GM19239 (cell line): ENCODE measurements around the gene ADAMTS15.

Experiments
- DNase-seq: peaks from one replicate; pipeline ENCODE4 v3.0.0; 2011; ENCODE audit warnings: low spot score; ENCODE audit not compliant: insufficient read length
- FAIRE-seq: peaks from 2 replicates; lab custom pipeline; 2011; peaks lifted over from hg19 to GRCh38; lab: Jason Lieb, UNC

Gene ADAMTS15

GRCh38 chr11:130508913-130509312 lies 60.5 kb downstream of the ADAMTS15 start:
- no peak for DNase-seq
- FAIRE-seq, result no peak

DNA sequence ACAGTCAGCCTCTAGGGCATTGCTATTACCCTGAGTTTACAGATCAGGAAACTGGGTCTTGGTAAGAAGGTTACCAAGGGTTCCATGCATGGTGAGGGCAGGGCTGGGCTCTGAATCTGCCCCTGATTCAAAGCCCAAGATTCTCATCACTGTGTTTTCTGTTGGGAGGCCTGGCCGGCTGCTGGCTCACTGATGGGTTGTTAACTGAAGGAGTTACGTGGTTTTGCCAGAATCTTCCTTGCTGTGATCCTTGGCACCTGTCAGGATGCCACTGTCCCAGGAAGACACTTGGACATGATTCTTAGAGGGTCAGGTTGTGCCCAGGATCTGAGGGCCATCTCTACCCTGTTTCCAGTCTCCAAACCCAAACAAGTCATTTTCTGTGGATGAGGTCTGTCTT lies 61.5 kb downstream of the ADAMTS15 start:
- DNase-seq (no peak), FAIRE-seq (no peak)

DNA sequence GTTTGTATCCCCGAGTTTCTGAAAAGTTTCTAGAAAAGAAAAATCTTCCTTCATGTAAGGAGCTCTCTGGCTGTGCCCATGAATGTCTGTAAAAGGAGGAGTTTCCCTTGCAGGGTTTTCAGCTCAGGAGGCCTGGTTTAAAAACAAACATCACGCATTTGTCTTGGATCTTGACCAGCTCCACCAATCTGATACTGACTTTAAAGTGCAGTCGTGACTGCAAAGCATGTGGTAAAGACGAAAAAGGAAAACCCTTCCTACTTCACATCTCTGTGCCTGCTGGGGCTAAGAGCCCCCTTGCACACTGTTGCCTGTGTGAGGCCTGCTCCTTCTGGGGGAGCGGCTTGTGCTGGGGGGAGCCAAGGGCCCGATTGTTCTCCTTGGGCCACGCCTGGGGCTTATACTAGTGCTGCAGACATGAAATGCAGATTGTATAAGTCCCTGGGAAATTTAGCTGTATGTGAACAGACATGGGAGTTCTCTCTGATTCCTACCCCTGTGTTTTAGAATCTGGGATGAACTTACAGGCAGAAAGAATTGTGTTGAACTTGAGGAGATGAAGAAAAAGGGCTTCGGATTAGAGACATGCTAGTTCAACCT lies 62.1 kb downstream of the ADAMTS15 start:
- FAIRE-seq (no peak), DNase-seq (no peak)

DNA sequence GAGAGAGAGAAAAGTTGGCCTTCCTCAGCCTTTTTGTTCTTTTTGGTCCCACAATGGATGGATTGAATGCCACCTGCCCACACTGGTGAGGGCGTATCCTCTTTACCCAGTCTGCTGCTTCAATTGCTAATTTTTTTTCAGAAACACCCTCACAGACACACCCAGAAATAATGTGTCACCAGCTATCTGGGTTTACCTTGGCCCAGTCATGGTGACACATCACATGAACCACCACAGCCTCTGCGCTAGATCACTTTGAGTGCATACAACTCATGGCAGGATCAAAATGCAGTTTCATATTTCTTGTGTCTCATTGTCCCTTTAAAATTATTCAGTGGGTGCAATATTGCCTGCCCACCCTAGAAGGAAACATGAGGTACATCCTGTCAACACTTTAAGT lies 63.3 kb downstream of the ADAMTS15 start:
- DNase-seq (no peak), FAIRE-seq (no peak)

DNA sequence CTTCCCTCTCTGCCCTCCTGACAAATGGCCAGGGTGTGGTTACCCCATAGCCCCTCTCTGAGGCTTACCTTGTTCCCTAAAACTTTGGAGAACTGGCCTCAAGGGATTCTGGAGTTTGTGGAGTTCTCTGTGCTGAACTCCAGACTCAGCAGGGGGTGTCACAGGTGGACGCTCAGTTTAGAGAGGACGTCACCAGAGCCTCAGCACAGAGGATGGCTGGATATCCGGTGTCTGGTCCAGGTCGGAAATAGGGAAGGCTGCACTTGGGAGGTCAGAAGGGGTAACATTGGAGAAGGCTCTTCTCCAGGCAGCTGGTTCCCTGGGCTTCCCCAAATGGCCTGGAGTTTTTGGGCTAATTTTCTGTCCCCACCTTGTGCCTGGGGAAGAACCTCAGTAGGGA lies 64.2 kb downstream of the ADAMTS15 start:
- FAIRE-seq, result no peak
- DNase-seq, result no peak

DNA sequence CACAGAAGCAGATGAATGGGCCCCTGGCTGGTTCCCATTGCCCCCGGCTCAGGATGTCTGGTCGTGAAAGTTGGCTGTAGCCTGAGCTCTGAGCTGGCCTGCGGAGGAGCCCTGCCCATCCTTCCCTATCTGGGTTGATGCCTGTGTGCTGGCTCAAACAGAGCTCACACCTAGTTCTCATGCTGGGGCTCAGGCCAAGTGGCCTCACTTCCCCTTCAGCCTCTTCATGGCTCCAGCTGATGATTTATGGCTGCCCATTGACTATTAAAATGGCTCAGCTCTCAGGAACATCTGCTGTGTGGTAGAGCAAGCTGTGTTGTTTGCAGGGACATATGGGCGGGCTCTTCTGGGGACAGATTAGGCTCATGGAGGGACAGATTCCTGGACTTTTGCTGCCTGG lies 64.7 kb downstream of the ADAMTS15 start:
- FAIRE-seq (no peak), DNase-seq (no peak)

GRCh38 chr11:130514316-130514715 lies 65.9 kb downstream of the ADAMTS15 start:
- DNase-seq (no peak), FAIRE-seq (no peak)

DNA sequence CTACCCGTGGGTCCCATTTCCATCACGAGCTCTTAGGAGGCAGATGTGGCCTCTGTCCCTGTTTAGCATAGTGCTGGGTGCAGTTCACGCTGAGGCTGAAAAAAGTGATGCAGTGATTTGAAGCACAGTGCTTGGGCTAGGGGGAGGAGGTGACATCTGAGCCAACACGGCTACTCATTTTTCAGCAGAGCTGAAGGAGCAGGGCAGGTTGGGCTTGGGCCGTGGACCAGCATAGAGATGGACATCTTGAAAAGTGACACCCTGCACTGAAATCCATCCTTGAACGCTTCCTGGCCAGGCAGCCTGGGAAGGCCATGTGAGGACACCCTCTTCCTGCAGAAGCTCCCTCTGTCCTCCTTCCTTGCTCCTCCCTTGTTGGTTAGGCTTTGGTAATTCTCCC lies 66.4 kb downstream of the ADAMTS15 start:
- no peak for FAIRE-seq
- no peak for DNase-seq

DNA sequence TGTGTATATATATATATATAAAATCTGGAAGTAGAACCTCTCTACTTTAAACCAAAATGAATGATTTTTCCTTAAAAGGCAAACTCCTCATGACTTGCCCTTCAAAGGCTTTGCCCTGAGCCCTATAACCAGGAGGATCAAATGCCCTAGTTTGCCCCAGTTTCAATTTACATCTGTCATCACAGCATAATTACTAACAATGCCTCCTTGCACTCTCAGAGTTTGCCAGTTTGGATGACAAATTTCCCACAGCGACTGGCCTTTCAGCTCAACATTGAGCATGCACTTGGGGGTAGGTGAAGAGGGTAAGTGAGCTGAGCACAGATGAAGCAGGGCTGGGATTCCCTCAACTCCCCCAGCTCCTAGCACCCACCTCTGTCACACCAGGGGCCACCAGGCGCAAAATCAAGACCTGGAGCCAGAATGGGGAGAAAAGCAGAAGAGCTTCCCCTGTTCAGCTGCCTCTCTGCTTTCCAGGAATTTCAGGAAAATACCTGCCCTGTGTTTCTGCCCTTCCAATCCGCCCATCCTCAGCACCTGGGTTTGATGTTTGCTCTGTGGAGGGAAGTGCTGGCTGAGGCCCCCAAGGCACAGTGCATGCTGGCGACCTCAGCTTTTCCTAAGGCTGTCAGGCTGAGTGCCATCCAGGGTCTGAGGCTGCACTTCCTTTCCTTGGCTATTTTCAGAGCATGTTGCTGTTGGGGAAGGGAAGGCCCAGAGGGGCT lies 67.5 kb downstream of the ADAMTS15 start:
- no peak for FAIRE-seq

DNA sequence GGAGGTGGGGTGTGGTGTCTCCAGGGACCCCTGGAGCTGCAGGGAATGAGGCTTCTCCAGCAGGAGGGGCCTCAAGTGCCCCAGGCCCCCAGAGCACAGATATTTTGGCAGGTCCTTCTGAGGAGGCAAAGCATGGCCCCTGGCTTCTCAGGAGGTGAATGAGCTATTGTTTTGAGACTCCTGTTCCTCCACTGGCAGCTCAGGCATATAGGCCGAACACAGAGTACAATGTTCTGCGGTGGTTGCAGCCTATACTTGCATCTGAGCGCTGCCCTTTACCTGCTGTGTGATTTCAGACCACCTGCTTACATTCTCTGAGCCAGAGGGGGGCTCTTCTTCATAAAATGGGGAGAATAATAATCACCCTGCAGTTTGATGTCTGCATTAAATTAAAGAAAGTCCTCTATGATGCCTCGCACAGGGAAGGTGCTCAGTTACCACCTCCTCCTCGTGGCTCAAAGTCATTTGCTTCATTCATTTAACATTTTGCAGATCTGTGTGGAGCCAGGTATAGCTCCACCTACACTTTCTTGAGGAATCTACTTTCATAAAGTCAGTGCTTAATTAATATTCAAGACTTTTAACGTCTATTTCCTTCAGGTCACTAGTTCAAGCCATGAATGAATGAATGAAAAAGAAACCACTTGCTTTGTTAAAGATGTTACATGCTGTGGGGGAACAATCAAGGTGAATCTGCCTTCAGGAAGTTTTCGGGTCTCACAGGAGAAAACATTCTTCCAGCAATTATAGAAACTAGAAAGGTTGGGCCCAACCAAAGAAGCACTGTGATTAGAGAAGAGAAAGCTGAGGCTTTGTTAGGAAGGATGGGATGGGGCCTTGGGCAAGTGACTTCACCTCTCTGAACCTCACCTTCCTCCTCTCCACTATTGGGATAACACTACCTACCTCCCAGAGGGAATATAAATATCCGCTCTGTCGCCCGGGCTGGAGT lies 68.4 kb downstream of the ADAMTS15 start:
- DNase-seq (no peak), FAIRE-seq (no peak)

More for the DNA sequence above, 67.5 kb downstream of the ADAMTS15 start:
- no peak for DNase-seq

GRCh38 chr11:130518164-130518680 lies 69.8 kb downstream of the ADAMTS15 start:
- FAIRE-seq (no peak), DNase-seq (no peak)

DNA sequence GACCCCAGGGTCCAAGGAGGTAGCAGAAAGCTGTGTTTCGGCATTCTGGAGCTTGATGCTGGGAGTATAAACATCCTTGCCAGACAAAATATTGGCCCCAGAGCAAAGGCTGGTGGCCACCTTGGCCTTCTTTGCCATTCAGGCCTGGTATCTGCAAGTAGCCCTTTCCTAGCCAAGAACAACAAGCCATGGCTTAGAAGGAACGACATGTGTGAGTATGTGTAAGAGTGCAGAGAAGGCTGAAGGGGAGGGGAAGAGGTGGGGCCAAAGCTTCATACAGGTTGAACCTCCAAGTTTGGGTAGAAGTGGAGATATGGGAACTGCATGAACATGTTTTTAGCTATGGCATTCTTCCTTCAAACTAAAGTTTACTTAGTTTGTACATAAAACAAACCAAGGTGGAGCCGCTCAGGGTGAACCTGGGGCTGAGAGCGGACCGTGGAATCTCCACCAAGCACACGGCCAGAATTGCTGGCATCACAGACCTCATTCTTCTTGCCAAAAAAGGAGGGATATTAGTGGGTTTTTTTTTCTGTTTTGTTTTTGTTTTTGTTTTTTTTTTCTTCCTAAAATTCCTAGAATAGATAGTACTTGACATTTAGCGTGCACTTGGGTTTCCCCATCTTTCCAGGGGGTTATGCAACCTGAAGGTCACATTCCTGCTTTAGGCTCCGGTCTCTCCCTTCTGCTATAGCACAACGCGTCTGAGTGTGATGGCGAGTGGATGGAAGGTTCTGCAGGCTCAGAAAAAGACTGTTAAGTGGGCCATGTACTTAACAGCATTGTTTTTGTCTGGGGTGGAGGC lies 70.9 kb downstream of the ADAMTS15 start:
- FAIRE-seq, result no peak

GRCh38 chr11:130520271-130520671 lies 71.8 kb downstream of the ADAMTS15 start:
- FAIRE-seq (no peak), DNase-seq (no peak)

More for the DNA sequence above, 70.9 kb downstream of the ADAMTS15 start:
- no peak for DNase-seq

- FAIRE-seq (no peak), DNase-seq (no peak)
Observed at GRCh38 chr11:130522284-130522961, 74.0 kb downstream of the ADAMTS15 start.

DNA sequence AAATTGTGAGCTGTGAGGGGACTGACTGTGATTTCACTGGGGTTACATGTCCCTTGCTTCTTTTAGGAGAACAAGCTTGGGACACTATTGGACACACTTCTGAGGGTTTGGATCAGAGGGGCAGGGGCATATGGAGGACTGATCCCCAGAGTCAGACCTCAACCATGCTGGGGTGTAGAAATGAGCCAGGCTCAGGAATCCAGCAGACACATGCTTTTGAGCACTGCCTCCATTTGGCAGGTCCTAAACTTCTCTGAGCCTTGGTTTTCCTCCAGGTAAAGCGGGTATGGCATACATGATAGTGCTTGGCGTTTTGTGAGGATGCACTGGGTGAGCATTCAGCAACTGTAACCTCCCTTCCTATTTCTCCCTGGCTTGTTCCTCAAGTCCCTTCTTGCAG lies 74.7 kb downstream of the ADAMTS15 start:
- no peak for DNase-seq
- FAIRE-seq, result no peak

- no peak for DNase-seq
- FAIRE-seq, result no peak
Observed at GRCh38 chr11:130523609-130524008, 75.2 kb downstream of the ADAMTS15 start.

DNA sequence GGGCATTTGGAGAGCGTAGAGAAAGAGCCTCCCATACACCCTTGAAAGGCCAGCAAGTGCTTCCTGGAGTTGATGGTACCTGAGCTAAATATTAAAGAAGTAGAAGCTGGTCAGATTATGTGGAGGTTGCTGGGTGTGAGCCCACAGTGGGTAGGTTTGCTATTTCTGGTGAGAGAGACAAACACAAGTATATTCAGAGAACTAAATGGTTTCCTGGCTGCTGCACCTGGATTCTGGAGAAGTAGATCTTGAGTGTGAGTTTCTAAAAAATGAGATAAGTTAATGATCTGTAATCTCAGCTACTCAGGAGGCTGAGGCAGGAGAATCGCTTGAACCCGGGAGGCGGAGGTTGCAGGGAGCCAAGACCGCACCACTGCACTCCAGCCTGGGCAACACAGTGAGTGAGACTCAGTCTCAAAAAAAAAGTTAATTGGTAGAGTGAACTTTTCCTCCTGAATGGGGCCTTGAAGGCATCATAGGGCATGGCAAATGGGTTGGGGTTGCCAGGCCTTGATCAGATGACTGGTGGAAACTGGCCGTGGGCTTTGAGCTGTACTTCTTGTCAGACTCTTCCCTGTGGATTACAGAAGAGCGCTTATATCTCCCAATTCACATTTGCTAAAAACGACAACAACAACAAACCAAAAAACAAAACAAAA lies 75.8 kb downstream of the ADAMTS15 start:
- FAIRE-seq, result no peak

DNA sequence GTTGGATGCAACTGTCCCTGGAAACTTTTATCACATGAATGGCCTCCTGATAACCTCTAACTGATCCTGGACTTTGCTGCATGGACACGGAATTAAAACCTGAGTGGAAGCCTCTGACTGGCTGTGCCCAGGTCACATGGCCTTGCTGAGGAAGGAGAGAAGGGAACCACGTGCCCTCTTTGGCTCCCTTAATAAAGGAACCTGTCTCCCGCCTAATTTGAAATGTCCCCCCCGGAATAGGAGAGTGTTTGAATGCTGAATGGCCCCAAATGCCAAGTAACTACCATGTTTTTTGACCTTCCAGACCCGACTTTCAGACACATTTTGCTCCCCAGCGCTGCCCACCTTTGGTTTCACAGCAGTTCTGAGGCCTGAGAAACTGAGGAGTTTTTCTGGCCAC lies 76.9 kb downstream of the ADAMTS15 start:
- DNase-seq (no peak), FAIRE-seq (no peak)

More for the DNA sequence above, 75.8 kb downstream of the ADAMTS15 start:
- DNase-seq, result no peak
